Hepatocyte (in vitro differentiated cells): ENCODE results near the gene ADGRB2.

Experiments used
- EZH2 ChIP-seq: fragments of 200-600 bp; sonication (generic); IDR thresholded peaks from 2 replicates; pipeline ENCODE4 v1.6.1; 2016; ENCODE audit warnings: antibody characterized with exemption, mild to moderate bottlenecking, borderline replicate concordance
- TF ChIP-seq, protein P1 (sequence below): fragments of 200-600 bp; sonication (generic); IDR thresholded peaks from 2 replicates; pipeline ENCODE4 v1.5.1; 2016; ENCODE audit warnings: antibody characterized with exemption, mild to moderate bottlenecking; ENCODE audit not compliant: poor library complexity

DNA sequence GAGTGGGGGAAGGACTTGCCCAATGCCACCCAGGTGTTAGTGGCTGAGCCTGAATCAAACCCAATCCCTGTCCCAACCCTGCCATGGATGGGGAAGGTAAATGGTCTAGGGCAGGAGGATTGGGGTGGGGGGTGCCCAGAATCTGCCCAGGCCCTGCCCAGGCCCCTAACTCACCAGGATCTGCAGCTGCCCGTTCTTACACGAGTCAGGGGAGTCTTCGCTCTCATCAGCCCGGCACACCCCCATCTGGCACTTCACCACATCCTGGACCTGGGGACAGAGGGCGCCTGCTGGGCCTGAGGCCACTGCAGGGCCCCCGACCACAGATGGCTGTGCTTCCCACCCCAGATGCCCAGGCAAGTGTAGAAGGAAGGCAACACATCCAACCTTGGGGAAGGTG, 31.8 kb downstream of the ADGRB2 start:
- TF ChIP-seq, protein P1, sequence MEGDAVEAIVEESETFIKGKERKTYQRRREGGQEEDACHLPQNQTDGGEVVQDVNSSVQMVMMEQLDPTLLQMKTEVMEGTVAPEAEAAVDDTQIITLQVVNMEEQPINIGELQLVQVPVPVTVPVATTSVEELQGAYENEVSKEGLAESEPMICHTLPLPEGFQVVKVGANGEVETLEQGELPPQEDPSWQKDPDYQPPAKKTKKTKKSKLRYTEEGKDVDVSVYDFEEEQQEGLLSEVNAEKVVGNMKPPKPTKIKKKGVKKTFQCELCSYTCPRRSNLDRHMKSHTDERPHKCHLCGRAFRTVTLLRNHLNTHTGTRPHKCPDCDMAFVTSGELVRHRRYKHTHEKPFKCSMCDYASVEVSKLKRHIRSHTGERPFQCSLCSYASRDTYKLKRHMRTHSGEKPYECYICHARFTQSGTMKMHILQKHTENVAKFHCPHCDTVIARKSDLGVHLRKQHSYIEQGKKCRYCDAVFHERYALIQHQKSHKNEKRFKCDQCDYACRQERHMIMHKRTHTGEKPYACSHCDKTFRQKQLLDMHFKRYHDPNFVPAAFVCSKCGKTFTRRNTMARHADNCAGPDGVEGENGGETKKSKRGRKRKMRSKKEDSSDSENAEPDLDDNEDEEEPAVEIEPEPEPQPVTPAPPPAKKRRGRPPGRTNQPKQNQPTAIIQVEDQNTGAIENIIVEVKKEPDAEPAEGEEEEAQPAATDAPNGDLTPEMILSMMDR: no peak
- no peak for TF ChIP-seq EZH2
